ENCODE measurements around the gene C8A.

GRCh38 chr1:56940039-56940438 is 85.4 kb downstream of the C8A start:
- TF ChIP-seq, protein P1, sequence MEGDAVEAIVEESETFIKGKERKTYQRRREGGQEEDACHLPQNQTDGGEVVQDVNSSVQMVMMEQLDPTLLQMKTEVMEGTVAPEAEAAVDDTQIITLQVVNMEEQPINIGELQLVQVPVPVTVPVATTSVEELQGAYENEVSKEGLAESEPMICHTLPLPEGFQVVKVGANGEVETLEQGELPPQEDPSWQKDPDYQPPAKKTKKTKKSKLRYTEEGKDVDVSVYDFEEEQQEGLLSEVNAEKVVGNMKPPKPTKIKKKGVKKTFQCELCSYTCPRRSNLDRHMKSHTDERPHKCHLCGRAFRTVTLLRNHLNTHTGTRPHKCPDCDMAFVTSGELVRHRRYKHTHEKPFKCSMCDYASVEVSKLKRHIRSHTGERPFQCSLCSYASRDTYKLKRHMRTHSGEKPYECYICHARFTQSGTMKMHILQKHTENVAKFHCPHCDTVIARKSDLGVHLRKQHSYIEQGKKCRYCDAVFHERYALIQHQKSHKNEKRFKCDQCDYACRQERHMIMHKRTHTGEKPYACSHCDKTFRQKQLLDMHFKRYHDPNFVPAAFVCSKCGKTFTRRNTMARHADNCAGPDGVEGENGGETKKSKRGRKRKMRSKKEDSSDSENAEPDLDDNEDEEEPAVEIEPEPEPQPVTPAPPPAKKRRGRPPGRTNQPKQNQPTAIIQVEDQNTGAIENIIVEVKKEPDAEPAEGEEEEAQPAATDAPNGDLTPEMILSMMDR (conservative IDR thresholded peaks at IDR 0.05) = no peak
- no peak for TF ChIP-seq EZH2 (IDR thresholded peaks at IDR 0.05; ENCODE audit: low read depth)
